GM18502 (cell line): ENCODE results near the gene NACC1.
"Not testable (repeated sequence)": the region's sequence is repeated elsewhere in the genome, so short reads cannot be mapped to it uniquely, and the experiment has no call there.

ENCODE experiments used
- ATAC-seq: cut with Tn5 transposase; IDR thresholded peaks from one replicate; pipeline ENCODE4 v1.9.1; 2021; ENCODE audit warnings: mild to moderate bottlenecking; ENCODE audit not compliant: unreplicated experiment, poor library complexity

NACC1 gene

DNA sequence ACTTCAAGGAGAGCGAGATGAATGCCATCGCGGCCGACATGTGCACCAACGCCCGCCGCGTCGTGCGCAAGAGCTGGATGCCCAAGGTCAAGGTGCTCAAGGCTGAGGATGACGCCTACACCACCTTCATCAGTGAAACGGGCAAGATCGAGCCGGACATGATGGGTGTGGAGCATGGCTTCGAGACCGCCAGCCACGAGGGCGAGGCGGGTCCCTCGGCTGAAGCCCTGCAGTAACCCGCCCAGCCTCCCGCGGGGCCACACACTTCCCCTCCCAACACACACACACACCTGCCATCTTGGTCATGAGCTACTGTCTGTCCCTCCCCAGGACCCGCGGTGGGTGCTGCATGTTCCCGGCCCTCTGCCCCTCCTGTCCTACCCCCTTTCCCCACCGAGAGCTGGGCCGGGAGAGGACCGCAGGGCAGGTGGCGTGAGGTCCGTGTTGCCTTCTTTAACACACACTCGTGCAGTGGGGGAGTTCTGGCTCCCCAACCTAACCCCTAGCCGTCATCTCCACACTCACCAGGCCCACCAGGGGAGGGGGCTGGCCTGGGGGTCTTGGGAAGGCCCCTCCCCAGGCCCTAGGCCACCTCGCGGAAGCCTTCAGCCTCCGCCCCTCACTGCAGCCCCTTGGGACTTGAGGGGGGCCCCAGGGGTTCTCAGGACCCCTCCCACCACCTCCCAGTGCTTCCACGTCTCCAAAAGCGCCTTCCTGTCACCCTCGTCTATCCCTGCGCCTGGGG is 20.3 kb downstream of the NACC1 start:
- ATAC-seq = no peak

DNA sequence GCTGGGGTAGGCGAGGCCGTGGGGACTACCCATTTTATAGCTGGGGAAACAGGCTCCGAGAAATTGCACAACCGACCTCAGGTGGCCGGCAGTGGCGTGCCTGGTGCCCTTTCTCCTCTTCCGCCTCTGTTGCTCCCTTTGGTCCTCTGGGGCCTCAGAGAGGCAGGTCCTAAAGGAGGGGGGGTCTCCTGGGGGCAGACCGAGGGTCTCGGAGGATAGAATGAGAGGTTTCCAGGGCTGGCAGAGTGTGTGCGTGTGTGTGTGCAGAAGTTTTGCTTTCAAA is 20.8 kb downstream of the NACC1 start:
- no peak for ATAC-seq

DNA sequence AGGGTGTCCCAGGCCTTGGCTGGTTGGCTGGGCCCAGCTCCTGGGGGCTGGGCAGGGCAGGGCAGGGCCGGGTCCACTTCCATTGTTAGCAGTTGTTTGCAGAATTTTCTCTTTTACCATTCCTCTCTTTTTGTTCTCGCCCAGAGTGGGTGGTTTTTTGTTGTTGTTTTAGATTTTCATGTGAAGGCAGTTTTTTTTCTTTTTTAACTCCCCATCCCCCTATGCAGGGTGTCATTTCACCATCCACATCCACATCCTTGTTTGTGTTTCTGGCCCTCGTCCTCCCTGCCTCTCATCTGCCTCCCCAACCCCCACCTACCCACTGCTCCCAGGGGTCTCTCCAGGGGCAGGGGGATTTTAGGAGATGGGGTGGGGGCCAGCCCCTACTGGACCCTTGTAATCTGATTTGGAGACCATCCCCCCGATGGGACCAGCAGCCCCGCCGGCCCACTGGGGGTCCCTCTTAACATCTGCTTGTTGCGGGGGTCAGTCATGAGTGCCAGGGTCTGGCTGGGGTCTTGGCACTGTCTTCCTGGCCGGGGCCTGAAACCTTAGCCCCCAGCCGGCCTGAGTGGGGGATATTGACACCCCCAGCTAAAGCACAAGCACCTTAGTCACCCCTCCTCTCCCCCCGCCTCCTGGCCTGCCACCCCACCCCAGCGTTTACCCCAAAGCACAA is 21.7 kb downstream of the NACC1 start:
- ATAC-seq = no peak

DNA sequence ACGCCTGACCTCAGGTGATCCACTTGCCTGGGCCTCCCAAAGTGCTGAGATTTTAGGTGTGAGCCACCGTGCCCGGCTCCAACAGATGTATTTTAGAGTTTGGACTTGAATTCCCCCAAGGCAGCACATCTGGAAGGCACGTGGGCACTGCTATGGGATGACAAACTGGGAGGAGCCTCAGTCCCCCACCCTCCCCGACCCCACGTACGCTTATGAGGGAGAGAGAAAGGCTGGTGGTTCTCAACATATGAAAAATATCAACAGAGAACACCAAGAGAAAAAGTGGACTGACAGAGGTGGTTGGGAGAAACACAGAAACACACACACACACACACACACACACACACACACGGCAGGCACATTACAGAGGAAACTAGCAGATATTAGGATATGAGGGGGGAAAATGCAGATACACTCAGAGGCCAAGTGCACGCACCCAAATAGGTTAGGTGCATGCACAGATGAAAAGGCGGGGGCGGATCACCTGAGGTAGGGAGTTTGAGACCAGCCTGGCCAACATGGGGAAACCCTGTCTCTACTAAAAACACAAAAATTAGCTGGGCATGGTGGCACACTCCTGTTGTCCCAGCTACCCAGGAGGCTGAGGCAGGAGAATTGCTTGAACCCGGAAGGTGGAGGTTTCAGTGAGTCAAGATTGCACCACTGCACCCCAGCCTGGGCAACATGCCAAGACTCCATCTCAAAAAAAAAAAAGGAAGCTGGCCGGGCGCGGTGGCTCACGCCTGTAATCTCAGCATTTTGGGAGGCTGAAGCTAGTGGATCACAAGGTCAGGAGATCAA is 28.9 kb downstream of the NACC1 start:
- no peak for ATAC-seq

DNA sequence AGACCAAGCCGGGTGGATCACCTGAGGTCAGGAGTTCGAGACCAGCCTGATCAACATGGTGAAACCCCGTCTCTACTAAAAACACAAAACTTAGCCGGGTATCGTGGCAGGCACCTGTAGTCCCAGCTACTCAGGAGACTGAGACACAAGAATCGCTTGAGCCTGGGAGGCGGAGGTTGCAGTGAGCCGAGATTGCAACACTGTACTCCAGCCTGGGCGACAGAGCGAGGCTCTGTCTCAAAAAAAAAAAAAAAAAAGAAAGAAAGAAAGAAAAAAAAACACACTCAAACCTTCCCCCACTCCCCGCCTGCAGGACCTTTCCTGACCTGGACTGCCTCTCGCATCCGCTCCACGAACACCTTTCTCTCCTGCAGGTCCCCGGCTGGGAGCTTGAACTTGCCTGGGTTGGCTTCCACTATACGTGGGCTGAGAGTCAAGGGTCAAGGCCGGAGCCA is 31.1 kb downstream of the NACC1 start:
- not testable (repeated sequence) for ATAC-seq

DNA sequence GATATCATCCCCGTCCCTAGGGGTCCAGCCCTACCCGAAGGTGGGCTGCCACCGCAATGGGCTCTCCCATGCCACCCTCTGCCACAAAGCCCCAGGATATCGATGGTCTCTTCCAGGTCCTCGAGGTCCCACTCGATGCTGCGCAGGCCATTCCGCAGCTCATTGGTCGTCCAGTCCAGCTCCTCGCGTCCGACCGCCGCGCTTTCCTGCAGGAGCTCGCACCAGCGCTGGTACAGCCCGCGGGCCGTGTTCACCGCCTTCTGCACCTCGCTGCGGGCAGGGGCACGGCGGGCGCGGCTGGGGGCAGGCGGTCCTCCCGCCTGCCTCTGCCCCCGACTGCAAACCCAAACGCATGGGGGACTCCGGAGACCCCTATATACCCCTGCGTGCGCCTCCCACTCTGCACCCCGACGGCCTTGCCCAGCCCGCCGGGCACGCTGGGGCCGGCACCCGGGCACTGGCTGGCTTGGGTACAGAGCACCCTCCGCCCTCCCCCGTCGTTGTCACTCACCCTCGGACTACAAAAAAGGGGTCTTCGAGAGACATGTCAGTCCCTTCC is 31.6 kb downstream of the NACC1 start:
- no peak for ATAC-seq

DNA sequence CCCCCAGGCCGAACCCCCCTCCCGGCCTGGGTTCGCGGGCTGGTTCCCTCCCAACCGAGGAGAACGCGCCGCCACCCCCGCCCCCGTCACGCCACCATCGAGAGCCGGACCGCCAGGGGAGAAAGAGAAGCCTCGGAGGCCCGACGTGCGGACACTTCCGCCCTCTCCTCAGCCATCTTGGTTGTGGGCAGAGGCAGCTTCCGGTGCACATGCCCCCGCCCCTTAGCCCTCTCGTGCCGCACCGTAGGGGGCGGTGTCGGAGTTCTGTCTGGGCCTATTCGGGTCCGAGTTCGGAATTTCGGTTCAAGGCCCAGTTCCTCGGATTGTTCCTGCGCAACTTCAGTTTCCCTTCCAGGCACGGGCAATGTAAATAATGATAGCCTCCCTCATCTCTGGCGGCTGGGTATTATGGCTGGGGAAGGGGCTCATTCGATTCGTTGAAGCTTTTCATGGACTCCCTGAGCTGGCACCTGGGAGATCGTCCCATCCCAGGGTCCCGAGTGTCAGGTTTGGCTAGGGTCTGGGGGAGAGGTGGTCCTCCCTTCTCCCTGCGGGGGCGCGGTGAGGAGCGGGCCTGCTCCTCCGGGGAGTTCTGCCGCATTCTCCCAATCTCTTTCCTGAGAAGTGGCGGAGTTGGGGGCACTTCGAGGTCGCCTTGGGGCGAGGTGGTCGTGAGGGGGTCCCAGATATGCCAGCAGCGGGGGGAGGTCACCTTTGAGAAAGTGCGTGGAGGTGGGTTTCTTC is 32.3 kb downstream of the NACC1 start, which contains the start of the genes IER2 and STX10:
Gene IER2, plus strand, starts transcription at position 225 of the 744 bp plus-strand sequence. CDS start 2,776 bp downstream, outside the sequence.
Gene STX10, minus strand, starts transcription at position 189 of the 744 bp plus-strand sequence. CDS start 202 bp downstream, outside the sequence.
- ATAC-seq = peak; percentile 31

DNA sequence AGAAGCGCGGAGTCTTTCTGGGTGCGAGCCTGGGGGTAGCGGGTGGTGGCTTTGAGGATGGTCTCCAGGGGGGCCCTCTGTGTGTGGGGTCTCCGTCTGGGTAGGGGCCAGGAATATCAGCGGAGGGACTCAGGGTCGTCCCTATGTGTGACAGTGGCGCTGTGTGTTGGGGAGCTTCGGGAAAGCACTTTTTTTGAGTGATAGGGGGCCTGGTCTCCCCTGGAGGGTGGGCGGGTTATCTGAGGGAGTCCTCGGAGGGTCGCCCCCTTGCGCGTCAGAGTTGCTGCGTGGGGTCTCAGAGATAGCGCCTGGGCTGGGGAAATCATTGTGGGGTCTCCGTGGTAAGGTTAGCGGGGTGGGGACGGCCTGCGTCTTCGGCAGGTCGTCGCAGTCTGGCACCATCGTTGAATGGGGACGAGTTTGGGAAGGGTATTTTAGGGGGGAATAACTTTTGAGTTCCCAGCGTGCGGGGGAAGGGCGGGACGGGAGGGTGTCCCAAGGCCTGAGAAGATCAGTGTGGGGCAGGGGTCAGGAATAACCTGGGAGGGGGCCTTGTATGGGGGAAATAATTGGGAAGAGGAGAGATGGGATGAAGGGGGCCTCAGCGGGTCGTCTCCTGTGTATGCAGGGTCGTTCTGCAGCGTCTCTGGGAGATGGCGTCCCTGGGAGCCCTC is 33.0 kb downstream of the NACC1 start:
- no peak for ATAC-seq

DNA sequence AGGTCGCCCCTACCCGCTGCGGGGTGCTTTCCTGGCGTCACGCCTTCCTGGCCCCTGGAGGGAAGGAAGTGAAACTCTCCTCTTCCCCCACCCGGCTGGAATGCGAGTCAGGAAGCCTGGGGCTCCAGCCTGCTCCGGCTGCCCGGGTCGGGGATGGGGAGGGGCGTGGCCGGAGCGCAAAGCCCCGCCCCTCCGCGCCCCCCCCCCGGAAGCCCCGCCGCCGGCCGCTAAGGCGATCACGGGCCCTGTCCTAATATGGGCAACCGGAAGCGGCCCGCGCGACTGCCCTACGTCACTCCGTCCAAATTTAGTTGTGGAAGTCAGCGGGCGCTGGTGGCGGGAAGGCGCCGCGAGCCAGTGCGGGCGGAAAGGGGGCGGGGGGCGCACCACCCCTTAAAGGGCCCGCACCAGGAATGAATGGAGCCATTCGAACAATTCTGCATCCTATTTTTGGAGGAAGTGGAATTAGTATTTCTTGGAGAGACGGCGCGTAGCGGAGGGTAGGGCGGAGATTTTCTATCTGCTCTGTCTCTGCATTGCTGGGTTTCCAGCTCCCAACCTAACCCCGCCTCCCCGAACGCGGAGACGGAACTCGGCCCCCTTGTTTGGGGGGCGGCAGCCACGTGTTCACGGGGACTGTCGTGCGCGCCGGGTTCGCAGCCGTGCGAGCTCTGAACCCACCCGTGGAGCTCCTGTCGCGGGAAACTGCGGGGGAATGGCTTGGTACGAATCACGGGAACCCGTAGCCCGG is 33.7 kb downstream of the NACC1 start:
- peak; percentile 36 for ATAC-seq

DNA sequence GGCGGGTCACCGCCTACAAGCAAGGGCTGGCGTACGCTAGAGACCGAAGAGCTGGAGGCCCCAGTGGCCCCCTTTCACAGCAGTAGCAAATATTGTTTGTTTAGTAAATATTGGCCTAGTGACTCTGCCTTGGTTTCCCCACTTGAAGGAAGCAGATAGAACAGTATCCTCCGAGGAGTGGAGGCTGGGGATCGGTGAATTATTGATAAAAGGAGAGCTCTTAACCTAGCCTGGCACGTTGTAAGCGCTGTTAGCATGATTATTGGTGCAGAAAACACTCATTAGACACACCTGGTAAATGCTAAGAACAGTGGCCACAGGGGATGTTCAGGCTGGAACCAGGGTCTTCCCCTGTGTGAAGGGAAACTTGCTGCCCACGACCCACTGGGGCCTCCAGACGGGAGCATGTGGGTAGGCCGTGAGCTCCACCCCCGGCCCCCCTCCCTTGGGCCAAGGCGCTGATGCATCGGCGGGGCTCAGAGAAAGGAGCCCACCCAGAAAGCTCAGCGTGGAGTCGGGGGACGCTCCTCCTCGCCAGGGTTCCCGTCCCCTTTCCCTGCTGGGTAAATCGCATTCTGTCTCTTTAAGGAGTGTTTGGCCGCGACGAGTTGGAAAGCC is 34.4 kb downstream of the NACC1 start:
- ATAC-seq = peak; percentile 3

DNA sequence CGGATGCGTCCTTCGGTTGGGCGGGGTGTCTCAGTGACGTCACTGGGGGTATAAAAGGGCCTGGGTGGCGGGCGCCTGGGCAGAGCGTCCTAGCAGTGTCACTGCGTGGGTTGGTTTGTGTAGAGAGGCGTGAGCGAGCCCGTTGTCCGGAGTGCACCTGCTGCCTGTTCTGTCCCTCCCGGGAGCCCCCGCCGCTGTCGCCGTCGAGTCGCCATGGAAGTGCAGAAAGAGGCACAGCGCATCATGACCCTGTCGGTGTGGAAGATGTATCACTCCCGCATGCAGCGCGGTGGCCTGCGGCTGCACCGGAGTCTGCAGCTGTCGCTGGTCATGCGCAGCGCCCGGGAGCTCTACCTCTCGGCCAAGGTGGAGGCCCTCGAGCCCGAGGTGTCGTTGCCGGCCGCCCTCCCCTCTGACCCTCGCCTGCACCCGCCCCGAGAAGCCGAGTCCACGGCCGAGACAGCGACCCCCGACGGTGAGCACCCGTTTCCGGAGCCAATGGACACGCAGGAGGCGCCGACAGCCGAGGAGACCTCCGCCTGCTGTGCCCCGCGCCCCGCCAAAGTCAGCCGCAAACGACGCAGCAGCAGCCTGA is 35.0 kb downstream of the NACC1 start:
- peak; percentile 24 for ATAC-seq

DNA sequence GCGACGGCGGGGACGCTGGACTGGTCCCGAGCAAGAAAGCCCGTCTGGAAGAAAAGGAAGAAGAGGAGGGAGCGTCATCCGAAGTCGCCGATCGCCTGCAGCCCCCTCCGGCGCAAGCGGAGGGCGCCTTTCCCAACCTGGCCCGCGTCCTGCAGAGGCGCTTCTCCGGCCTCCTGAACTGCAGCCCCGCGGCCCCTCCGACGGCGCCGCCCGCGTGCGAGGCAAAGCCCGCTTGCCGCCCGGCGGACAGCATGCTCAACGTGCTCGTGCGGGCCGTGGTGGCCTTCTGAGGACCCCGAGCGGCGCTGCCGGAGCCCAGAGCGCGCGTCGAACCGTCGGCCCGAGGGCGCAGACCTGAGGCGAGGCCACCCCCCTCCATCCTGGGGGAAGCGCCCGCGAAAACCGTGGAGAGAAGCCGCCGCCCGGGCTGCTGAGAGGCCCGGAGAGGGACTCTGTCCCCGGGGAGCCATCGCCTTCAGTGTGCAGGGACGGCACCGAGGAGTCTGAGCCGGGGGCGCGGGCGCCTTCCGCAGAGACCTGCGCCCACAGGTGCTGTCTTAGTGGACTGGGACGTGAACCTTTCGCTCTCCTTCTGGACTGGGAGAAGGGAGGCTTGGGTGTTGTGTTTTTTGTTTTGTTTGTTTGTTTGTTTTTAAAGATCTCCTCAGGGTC is 35.6 kb downstream of the NACC1 start:
- no peak for ATAC-seq

DNA sequence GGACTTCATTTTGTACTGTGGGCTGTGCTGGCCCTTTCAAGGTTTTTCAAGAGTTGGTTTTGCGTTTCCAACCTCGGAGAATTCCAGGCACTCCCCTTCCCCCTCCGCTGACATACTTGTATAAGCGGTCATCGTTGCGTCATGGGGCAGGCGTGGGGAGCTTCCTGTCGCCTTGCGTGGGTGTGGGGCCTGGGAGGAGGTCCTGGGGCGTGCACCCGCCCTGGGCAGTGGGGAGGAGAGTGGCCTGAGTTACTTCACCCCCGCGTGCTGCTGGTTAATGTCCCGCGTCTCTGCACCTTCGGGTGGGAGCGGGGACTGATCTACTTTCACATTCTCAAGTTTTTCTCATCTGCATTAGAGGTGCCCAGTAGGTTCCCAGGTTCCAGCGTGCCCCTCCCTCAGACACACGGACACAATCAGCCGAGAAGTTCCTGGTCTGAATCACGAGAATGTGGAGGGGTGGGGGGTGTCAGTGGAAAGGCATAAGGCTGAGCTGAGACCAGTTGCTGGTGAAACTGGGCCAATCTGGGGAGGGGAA is 36.2 kb downstream of the NACC1 start:
- ATAC-seq = no peak

DNA sequence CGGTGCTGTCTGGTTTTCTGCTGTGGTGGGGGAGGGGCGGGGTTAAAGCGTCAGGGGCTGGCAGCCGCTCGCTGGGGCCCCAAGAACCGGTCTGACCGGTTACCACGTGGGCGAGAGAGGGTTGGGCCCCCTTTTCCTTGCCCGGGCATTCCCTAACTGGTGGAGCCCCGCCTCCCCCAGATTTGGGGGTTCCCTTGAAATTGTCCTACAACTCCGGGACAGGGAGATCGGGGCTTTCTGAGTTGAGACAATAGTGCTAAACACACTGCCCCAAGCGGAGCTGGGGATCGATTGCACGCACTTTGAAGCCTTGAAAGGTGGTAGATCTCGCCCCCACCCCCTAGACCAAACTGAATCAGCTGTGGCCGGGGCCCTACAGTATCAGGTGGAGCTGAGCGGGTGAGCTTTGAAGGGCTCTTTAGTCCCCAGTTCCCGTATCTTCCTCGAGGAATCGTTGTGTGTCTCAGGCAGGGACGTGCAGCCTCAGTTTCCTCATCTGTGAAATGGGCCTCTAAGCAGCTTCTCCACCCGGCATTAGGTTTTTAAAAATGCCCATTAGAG is 36.9 kb downstream of the NACC1 start:
- no peak for ATAC-seq

DNA sequence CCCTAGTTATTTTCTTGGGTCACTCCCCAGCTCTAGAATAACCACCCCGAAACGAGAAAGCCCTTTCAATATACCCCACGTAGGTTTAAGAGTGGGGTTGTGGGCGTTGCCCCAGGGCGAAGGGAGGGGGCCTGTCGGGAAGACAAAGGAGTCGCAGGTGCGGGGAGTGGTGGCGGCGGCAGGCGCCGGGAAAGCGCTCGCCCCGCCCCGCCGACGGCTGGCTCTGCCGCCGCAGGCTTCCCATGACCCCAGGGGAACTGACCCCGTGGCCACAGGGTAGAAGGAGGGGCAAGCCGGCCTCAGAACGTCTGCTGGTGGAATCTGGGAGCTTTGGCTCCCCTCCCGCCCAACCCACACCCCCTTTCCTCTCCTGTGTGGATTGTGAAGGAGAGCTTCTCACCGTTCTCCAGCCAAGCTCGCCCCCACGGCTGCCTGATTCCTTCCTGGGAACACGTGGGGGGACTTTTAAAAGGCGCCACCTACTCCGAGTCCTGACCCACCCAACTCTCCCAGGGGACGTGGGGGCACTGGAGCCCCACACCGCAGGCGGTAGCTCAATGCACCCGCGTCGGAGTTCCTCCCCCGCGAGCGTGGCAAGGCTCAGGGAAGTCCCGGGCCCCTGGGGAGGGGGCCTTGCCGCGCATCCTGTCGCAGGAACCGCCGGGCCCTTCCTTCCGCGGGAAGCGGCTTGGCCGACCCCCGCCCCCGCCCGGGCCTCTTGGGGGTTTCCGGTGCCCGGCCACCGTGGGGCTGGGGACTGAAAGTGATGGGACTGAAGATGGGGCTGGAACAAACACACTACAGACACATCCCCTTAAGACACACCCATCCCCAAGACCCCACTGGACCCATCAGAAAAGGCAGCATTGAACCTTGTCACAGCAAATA is 37.7 kb downstream of the NACC1 start:
- no peak for ATAC-seq

DNA sequence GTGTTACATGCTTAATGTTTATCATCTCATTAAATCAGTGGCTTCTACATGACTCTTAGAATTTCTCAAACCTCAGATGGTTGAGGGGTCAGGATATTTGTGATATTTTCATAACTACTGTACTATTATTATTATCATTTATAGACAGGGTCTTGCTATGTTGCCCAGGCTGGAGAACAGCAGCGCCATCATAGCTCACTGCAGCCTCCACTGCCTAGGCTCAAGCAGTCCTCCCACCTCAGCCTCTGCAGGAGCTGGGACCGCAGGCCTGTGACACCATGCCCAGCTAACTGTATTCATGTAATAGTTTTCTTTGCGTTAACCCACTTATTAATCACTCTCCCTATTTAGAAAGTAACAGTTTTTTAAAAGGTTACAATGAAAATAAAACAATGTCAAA is 41.6 kb downstream of the NACC1 start:
- no peak for ATAC-seq
